Lower lobe of right lung (tissue), 2 donors: ENCODE results near the gene ANXA2. TPM values are rescaled to one million over a fixed set of nuclear protein-coding genes. Genes with fewer than 3 reads are reported as not detected.

Source experiments
- ATAC-seq, 2 donors: fragments of 200-7000 bp; cut with Tn5 transposase; one replicate each; pipeline ENCODE4 v1.9.1; 2020 to 2022; ENCODE audit warnings: mild to moderate bottlenecking in 2 of 2, moderate library complexity in 2 of 2
- DNase-seq: peaks from one replicate; pipeline ENCODE4 v3.0.0-alpha.2; 2020
- H3K27ac ChIP-seq: fragments of 200-600 bp; one replicate; pipeline ENCODE4 v1.8.0; 2022
- H3K27me3 ChIP-seq: fragments of 200-600 bp; one replicate; pipeline ENCODE4 v1.8.0; 2022; ENCODE audit warnings: low read depth
- H3K36me3 ChIP-seq: fragments of 200-600 bp; one replicate; pipeline ENCODE4 v1.8.0; 2022; ENCODE audit warnings: mild to moderate bottlenecking
- H3K4me1 ChIP-seq: fragments of 200-600 bp; one replicate; pipeline ENCODE4 v1.8.0; 2022
- H3K4me3 ChIP-seq: fragments of 200-600 bp; one replicate; pipeline ENCODE4 v1.8.0; 2022; ENCODE audit warnings: mild to moderate bottlenecking
- H3K9me3 ChIP-seq: fragments of 200-600 bp; one replicate; pipeline ENCODE4 v1.8.0; 2022
- CTCF ChIP-seq: fragments of 200-600 bp; IDR thresholded peaks from one replicate; pipeline ENCODE4 v1.8.0; 2022; ENCODE audit warnings: antibody characterized with exemption, mild to moderate bottlenecking
- intact Hi-C: fragments of 100-400 bp; cut with DNase I; formaldehyde crosslinking; loops from one replicate; pipeline ENCODE4 v1.11.0; 2022
- total RNA-seq: library from RNA; stranded (reverse); fragmentation: NEBNext Ultra II Directional; extraction: Animal tissue kit (Norgen Biotek cat#: 25700); gene quantifications from one replicate; pipeline ENCODE4 v1.2.1, GENCODE V29; 2021
- donor health status: DM: no; HTN: yes; CAD: no; lungs with severe emphysema.

ANXA2 gene
- total RNA-seq, 1 donor from 2014 or later: 834 TPM

DNA sequence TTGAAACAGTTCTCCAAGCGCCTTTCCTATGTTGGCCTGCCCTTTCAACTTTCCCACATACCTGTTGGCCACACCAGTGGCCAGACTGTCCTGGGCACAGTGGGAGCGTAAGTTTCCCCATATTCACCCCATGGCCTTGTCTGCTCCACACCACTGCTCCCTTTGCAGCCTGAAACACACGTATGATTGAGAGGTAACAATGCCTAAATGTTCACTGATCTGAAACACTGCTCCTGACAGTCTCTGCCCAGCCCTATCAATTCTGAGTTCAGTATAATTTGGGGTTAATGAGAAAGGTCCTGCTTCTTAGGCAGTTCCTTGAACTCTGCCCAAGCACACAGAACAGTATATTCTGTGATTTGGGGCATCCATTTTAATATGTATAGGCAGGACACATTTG is 52.2 kb downstream of the ANXA2 start:
- no peak for TF ChIP-seq CTCF
- DNase-seq (no peak), ATAC-seq (peak in 1 of 2 donors; percentile 20)
- no peaks in the 10 kb centered on the region for H3K9me3 ChIP-seq
- intact Hi-C loops: no loop called here
- peaks cover 59% of the 10 kb centered on the region for H3K36me3 ChIP-seq
- H3K27me3 ChIP-seq: no peaks in the 10 kb centered on the region
- H3K4me3 ChIP-seq: no peak overlapping the region
- no peak overlapping the region for H3K27ac ChIP-seq
- H3K4me1 ChIP-seq: no peaks in the 10 kb centered on the region

DNA sequence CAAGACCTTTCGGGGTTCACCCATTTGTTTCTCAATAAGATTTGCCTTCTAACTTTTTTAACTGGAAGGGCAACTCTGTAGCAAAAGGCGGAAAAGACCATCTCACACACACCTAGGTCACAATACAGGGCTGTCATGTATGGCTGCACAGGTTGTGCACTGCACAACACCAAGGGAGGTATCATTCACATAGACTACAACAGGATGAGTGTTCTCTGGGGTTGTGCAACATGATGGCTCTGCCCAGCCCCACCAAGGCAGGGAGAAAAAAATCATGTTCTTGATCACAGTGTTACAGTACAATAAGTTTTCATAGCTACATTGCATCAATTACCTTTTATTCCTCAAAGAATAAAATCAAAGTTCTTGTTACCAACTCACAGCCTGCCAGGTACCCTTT is 52.8 kb downstream of the ANXA2 start:
- Histone ChIP-seq H3K36me3 (peaks cover 52% of the 10 kb centered on the region), H3K27me3 (no peaks in the 10 kb centered on the region), H3K4me3 (no peak overlapping the region), H3K4me1 (no peaks in the 10 kb centered on the region), H3K9me3 (no peaks in the 10 kb centered on the region), H3K27ac (no peak overlapping the region)
- ATAC-seq (peak in 1 of 2 donors; percentile 34), DNase-seq (no peak)
- no peak for TF ChIP-seq CTCF
- intact Hi-C loops: no loop called here

GRCh38 chr15:60344461-60344860 is 53.3 kb downstream of the ANXA2 start:
- Histone ChIP-seq H3K4me1 (no peaks in the 10 kb centered on the region), H3K27ac (no peak overlapping the region), H3K4me3 (no peak overlapping the region), H3K36me3 (peaks cover 52% of the 10 kb centered on the region), H3K9me3 (no peaks in the 10 kb centered on the region), H3K27me3 (no peaks in the 10 kb centered on the region)
- no peak for TF ChIP-seq CTCF
- DNase-seq (no peak), ATAC-seq (no peak)
- intact Hi-C loops: no loop called here

- DNase-seq: no peak
- Histone ChIP-seq H3K4me1 (no peaks in the 10 kb centered on the region), H3K9me3 (no peaks in the 10 kb centered on the region), H3K27me3 (no peaks in the 10 kb centered on the region), H3K36me3 (peaks cover 42% of the 10 kb centered on the region), H3K27ac (no peak overlapping the region), H3K4me3 (no peak overlapping the region)
- no peak for TF ChIP-seq CTCF
- peak in 1 of 2 donors; percentile 4 for ATAC-seq
- intact Hi-C loops: no loop called here
Measured at GRCh38 chr15:60343221-60343970, 54.4 kb downstream of the ANXA2 start.

DNA sequence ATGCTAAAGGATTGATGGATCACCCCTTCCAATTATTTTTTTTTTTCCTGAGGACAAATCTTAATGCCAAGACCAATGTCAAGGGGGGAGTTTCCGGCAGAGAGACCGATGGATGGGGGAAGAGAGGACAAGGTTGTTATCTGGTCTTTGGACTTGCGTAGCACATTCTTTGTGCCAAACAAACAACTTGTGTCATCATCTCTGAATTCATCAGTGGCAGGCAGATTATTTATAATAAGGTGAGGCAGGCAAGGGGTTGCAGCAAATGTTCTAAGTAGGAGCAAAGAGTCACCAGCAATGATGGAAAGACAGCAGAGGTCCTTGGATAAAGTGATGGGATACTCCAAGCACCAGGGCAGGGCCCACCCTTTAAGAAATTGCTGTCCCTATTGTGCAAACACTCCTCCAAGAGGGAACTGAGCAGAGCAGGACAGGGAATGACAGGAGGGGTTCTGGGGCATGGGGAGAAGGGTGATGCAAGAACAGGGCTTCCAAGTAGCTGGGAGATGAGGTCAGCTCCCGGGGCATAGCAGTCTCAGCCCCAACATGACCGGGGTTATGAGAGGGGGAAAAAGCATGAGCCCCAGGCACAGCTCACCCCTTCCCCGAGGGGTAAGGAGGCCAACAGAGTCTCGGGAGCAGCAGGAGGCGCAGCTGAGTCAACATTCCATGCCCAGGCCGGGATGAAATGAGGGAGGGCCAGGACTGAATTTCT is 57.4 kb downstream of the ANXA2 start:
- intact Hi-C loops: no loop called here
- TF ChIP-seq CTCF: no peak

More for the DNA sequence above, 57.4 kb downstream of the ANXA2 start:
- Histone ChIP-seq H3K4me1 (no peaks in the 10 kb centered on the region), H3K27me3 (no peaks in the 10 kb centered on the region), H3K36me3 (peaks cover 11% of the 10 kb centered on the region), H3K27ac (no peak overlapping the region), H3K9me3 (no peaks in the 10 kb centered on the region), H3K4me3 (no peak overlapping the region)
- peak; percentile 16 to 24 for ATAC-seq
- no peak for DNase-seq
